Measurements from ENCODE around the gene MYOM1.

MYOM1 gene

DNA sequence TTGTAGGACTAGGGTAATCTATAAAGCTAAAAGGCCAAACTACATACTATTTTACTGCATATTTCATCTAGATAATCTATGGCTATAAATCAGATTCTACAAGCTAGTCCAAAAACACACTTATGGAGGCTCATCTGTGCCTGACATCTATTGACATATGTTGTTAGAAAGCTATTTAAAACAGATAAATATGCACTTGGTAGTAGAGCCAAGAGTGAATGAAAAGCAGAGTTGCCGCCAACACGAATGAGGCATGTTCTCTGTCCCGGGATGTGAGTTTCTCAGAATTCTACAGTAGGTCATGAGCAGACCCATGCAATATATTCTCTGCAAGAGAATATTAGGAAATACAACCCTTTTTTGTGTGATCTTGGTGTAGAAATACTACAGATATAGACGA is 140.1 kb downstream of the MYOM1 start:
- TF ChIP-seq TAF1 (IDR thresholded peaks at IDR 0.05; ENCODE audit: low read depth), result no peak
- TF ChIP-seq, protein P1, sequence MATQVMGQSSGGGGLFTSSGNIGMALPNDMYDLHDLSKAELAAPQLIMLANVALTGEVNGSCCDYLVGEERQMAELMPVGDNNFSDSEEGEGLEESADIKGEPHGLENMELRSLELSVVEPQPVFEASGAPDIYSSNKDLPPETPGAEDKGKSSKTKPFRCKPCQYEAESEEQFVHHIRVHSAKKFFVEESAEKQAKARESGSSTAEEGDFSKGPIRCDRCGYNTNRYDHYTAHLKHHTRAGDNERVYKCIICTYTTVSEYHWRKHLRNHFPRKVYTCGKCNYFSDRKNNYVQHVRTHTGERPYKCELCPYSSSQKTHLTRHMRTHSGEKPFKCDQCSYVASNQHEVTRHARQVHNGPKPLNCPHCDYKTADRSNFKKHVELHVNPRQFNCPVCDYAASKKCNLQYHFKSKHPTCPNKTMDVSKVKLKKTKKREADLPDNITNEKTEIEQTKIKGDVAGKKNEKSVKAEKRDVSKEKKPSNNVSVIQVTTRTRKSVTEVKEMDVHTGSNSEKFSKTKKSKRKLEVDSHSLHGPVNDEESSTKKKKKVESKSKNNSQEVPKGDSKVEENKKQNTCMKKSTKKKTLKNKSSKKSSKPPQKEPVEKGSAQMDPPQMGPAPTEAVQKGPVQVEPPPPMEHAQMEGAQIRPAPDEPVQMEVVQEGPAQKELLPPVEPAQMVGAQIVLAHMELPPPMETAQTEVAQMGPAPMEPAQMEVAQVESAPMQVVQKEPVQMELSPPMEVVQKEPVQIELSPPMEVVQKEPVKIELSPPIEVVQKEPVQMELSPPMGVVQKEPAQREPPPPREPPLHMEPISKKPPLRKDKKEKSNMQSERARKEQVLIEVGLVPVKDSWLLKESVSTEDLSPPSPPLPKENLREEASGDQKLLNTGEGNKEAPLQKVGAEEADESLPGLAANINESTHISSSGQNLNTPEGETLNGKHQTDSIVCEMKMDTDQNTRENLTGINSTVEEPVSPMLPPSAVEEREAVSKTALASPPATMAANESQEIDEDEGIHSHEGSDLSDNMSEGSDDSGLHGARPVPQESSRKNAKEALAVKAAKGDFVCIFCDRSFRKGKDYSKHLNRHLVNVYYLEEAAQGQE (IDR thresholded peaks at IDR 0.05; ENCODE audit: low read depth), result no peak
- no peak for TF ChIP-seq TEAD4 (IDR thresholded peaks at IDR 0.05)
- TF ChIP-seq EGR1 (IDR thresholded peaks at IDR 0.05), result no peak
- TF ChIP-seq, protein P2, sequence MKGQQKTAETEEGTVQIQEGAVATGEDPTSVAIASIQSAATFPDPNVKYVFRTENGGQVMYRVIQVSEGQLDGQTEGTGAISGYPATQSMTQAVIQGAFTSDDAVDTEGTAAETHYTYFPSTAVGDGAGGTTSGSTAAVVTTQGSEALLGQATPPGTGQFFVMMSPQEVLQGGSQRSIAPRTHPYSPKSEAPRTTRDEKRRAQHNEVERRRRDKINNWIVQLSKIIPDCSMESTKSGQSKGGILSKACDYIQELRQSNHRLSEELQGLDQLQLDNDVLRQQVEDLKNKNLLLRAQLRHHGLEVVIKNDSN (IDR thresholded peaks at IDR 0.05), result no peak
- TF ChIP-seq ZBTB7A (IDR thresholded peaks at IDR 0.05; ENCODE audit: low read depth), result no peak
- no peak for TF ChIP-seq RAD21 (IDR thresholded peaks at IDR 0.05; ENCODE audit: low read depth)
- TF ChIP-seq, protein P3, sequence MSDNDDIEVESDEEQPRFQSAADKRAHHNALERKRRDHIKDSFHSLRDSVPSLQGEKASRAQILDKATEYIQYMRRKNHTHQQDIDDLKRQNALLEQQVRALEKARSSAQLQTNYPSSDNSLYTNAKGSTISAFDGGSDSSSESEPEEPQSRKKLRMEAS (IDR thresholded peaks at IDR 0.05), result no peak
- no peak for TF ChIP-seq CREB1 (IDR thresholded peaks at IDR 0.05; ENCODE audit: low read depth)
- no peak for TF ChIP-seq FOXM1 (IDR thresholded peaks at IDR 0.05; ENCODE audit: borderline replicate concordance, low read depth)
- no peak for TF ChIP-seq NFIC (IDR thresholded peaks at IDR 0.05)
- no peak for TF ChIP-seq EP300 (IDR thresholded peaks at IDR 0.05; ENCODE audit: borderline replicate concordance)
- TF ChIP-seq TCF12 (IDR thresholded peaks at IDR 0.05; ENCODE audit: low read depth), result no peak
- TF ChIP-seq CEBPB (IDR thresholded peaks at IDR 0.05), result no peak
- TF ChIP-seq YY1 (IDR thresholded peaks at IDR 0.05; ENCODE audit: low read depth), result no peak

DNA sequence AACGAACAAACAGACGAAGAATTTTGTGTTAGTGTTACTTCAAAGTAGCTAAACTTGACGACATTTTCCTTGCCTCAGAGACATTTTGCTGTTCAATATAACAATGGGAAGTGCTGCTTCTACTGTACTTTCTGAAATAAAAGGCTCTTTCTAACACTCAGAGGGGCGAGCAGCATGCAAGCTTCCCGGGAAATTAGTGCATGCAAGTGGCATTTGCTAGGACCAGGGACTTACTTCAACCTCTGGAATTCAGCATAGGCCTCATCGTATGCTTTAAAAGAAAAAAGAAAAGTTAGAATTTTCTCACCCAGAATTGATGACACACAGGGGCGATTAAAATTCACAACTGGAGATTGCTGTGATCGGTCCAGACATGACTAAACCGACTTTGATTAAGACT is 144.3 kb downstream of the MYOM1 start:
- no peak for TF ChIP-seq TAF1 (IDR thresholded peaks at IDR 0.05; ENCODE audit: low read depth)
- TF ChIP-seq NFIC (IDR thresholded peaks at IDR 0.05), result no peak
- TF ChIP-seq EP300 (IDR thresholded peaks at IDR 0.05; ENCODE audit: borderline replicate concordance), result no peak
- no peak for TF ChIP-seq YY1 (IDR thresholded peaks at IDR 0.05; ENCODE audit: low read depth)

DNA sequence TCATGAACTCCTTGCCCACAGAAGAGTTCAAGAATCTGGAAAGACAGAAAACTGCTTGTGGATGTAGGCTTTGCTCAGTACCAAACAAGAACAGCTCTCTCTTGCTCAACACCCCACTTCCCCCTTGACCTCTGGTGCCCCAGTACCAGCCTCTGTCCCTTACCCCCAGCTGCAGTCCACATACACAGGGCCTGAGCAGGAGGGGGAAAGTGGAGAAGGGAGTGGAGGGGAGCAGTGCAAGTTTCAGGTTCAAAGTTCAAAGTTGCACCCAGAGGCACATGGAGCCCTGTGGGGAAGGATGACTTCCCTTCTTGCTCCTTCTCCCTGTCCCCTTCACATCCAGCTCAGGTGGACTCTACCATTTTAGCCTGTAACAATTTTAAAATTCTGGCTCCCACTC is 145.7 kb downstream of the MYOM1 start:
- TF ChIP-seq, protein P1 (IDR thresholded peaks at IDR 0.05; ENCODE audit: low read depth), result no peak
- no peak for TF ChIP-seq EP300 (IDR thresholded peaks at IDR 0.05; ENCODE audit: borderline replicate concordance)
- TF ChIP-seq TEAD4 (IDR thresholded peaks at IDR 0.05), result no peak
- no peak for TF ChIP-seq TCF12 (IDR thresholded peaks at IDR 0.05; ENCODE audit: low read depth)
- no peak for TF ChIP-seq FOXM1 (IDR thresholded peaks at IDR 0.05; ENCODE audit: borderline replicate concordance, low read depth)
- no peak for TF ChIP-seq CEBPB (IDR thresholded peaks at IDR 0.05)
- TF ChIP-seq NFIC (IDR thresholded peaks at IDR 0.05), result no peak
- no peak for TF ChIP-seq YY1 (IDR thresholded peaks at IDR 0.05; ENCODE audit: low read depth)
- TF ChIP-seq TAF1 (IDR thresholded peaks at IDR 0.05; ENCODE audit: low read depth), result no peak
- TF ChIP-seq RAD21 (IDR thresholded peaks at IDR 0.05; ENCODE audit: low read depth), result no peak
- TF ChIP-seq, protein P3 (IDR thresholded peaks at IDR 0.05), result no peak
- TF ChIP-seq, protein P2 (IDR thresholded peaks at IDR 0.05), result no peak
- TF ChIP-seq EGR1 (IDR thresholded peaks at IDR 0.05), result no peak
- no peak for TF ChIP-seq ZBTB7A (IDR thresholded peaks at IDR 0.05; ENCODE audit: low read depth)
- TF ChIP-seq CREB1 (IDR thresholded peaks at IDR 0.05; ENCODE audit: low read depth), result no peak

DNA sequence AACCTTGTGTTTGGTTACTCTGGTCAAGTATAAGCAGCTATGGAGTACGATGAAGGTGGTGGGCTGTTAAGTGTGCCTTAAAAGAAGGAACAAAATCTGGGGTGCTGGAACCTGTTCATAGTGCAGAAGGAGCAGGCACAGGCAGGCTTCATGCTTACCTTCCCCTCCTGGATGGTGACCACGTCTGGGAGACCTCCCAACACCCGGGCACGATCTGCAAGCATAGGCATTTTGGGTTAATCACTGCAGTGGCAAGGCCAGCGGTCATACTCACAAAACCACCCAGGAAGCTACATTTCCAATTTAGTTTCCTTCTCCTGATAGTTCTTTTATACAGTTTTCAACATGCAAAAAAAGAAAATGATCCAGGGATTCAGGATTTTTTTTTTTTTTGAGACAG is 148.1 kb downstream of the MYOM1 start:
- TF ChIP-seq, protein P2 (IDR thresholded peaks at IDR 0.05), result no peak
- TF ChIP-seq CEBPB (IDR thresholded peaks at IDR 0.05) (no peak), FOXM1 (IDR thresholded peaks at IDR 0.05; ENCODE audit: borderline replicate concordance, low read depth) (no peak), TAF1 (IDR thresholded peaks at IDR 0.05; ENCODE audit: low read depth) (no peak), ZBTB7A (IDR thresholded peaks at IDR 0.05; ENCODE audit: low read depth) (no peak), CREB1 (IDR thresholded peaks at IDR 0.05; ENCODE audit: low read depth) (no peak), RAD21 (IDR thresholded peaks at IDR 0.05; ENCODE audit: low read depth) (no peak), NFIC (IDR thresholded peaks at IDR 0.05) (no peak), TCF12 (IDR thresholded peaks at IDR 0.05; ENCODE audit: low read depth) (no peak), YY1 (IDR thresholded peaks at IDR 0.05; ENCODE audit: low read depth) (no peak), EP300 (IDR thresholded peaks at IDR 0.05; ENCODE audit: borderline replicate concordance) (no peak), EGR1 (IDR thresholded peaks at IDR 0.05) (no peak), TEAD4 (IDR thresholded peaks at IDR 0.05) (no peak)
- TF ChIP-seq, protein P1 (IDR thresholded peaks at IDR 0.05; ENCODE audit: low read depth), result no peak
- TF ChIP-seq, protein P3 (IDR thresholded peaks at IDR 0.05), result no peak

Measured in Ishikawa (cell line).